HT-29 (cell line): Measurements from ENCODE around the gene PRTG. TPM values are rescaled to one million over a fixed set of nuclear protein-coding genes. Genes with fewer than 3 reads are reported as not detected.
"Not testable (repeated sequence)": the region's sequence is repeated elsewhere in the genome, so short reads cannot be mapped to it uniquely, and the experiment has no call there.

ENCODE experiments used
- DNase-seq: peaks from one replicate; pipeline ENCODE4 v3.0.0-alpha.2; 2015; ENCODE audit warnings: low spot score
- total RNA-seq: library from RNA; depleted of rRNA; stranded (reverse); fragments of >200 nt; shearing (Covaris generic); gene quantifications from 2 replicates; pipeline ENCODE4 v1.2.3, GENCODE V29; 2014

Gene PRTG
- total RNA-seq, 1 experiment from 2014 or later: not detected

DNA sequence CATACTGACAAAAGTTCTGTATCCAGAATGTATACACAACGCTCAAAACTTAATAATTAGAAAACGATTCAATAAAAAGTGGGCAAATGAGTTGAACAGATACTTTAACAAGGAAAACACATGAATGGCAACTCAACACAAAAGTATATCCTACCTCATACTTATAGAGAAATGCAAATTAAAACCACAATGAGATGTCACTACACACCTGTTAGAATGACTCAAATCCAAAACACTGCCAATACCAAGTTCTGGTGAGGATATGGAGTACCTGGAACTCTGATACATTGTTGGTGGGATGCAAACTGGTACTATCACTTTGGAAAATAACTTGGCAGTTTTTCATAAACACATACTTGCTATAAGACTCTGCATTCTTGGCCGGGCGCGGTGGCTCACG, 42.1 kb downstream of the PRTG start:
- no peak for DNase-seq

DNA sequence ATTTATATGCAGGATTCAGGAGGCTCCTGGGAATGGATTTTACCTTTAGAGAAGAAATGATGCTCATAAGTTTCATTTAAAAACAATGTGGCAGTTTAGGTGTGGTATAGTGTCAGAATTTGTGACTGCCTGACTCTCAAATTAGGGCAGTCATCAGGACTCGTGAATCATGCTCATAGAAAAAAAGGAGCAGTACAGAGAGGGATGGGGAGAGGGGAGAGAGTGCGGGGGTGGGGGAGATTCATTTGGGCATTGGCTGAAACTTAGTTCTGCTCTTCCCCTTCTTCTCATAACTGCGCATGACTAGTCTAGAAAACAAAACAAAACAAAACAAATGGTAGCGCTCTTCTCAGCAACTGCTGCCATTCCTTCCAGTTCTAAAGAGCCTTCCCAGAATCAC, 44.3 kb downstream of the PRTG start:
- no peak for DNase-seq

DNA sequence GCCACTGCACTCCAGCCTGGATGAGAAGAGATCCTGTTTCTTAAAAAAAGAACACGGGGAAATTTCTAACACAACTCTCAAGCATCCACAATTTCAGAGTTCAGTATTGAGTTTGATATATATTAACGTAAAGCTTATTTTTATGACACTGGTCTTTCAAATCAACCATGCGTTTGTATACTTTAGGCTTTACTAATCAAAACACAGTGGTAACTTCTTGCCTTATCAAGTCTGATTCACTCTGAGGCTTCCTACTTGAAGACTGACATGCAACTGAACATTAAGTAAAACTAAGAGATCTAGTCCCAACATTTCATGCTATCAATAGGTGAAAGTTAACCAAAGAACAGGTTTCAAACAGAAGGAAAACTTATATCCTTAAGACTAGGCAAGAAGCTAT, 46.7 kb downstream of the PRTG start:
- no peak for DNase-seq

DNA sequence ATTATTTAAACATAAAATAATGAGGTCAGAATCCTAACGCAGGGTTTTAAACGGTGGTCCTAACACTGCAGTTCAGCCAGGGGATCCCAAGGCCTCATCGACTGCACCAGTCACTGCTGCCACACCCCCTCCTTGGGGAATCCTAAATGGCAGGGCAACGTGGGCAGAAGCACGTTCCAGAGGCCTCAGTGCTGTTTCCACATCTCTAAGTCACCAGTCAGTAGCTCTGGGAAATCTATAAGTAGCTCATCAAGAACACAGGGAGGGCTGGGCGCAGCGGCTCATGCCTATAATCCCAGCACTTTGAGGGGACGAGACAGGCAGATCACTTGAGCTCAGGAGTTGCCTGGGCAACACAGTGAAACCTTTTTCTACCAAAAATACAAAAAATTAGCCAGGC, 47.5 kb downstream of the PRTG start:
- DNase-seq: no peak

DNA sequence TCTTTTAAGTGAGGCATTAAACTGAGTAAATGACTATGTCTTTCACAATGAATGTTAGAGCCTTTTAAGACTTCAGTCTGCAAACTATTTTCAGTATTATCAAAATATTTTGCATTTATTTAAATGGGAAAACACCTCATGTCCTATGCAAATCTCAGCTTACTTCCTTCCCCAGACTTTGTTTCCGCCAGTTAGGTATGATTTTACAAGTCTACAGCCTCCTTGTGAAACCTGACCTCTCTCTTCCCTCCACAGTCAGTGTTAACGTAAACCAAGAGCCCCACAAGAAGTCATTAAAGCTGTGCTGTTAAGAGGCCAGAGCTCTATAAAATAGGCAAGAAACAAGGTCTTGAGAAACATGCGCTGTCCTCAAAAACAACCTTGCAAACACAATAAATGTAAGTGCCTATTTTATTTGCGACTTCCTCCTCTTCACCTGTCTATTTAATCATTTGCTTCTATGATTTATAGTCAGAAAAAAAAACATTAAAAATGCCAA, 48.3 kb downstream of the PRTG start:
- no peak for DNase-seq

DNA sequence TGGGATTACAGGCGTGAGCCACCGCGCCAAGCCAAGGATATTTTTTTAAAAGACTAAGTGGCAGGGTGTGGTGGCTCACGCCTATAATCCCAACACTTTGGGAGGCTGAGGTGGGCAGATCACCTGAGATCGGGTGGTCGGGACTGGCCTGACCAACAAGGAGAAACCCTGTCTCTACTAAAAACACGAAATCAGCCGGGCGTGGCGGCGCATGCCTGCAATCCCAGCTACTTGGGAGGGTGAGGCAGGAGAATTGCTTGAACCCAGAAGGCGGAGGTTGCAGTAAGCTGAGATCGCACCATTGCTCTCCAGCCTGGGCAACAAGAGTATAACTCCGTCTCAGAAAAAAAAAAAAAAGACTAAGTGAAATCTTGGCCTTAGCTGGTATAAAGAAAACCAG, 49.8 kb downstream of the PRTG start:
- DNase-seq: not testable (repeated sequence)

DNA sequence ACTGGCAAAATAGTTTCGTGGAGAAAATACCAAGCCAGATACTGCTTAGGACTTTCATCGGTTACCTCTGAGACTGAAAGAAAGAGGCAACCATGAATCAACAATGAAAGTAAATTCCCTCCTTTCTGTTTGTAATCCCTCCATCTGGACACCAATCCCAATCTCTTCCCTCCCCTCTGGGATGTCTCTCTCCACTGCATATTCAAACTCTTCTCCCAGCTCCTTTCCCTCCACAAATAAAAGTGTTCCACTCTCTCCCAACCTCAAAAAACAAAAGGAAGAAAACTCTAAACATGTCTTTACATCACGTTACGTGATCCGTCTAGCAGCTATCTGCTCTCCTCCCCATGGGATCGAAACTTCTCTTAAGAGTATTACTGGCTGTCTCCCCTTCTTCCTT, 55.2 kb downstream of the PRTG start:
- DNase-seq: no peak

DNA sequence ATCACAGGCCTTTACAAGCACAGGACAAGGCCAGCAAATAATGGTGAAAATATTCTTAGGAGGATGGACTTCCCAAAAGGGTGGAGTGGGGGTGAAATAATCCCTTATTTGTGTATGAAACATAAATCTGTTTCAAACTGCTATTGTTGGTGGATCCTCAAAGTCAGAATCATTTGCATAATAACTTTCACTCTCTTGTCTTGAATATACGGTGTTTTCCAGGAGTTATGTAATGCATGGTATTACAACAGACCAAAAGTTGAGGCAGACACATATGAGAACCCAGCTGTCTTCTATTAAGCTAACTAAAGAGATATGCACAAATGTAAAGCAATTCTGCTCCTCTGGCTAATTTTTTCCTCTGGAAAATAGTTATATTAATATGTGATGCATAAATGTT, 57.7 kb downstream of the PRTG start:
- DNase-seq: no peak

DNA sequence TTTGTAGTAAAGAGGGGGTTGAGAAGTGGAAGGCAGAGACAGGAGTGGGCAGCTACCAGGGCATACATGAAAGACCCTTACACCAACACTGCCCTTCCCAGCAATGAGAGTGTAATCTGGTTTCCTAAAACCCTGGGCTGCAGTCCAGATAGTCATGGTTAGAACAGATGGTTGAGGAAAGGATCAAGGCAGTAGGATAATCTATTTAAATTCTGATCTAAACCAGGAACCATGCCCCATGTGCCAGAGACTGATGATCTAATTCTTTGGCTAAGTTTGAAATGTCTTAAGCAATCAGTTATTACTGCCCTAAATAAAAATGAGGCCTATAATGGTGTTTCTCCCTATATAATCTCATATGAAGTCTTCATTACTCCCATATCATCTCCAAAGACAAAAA, 59.6 kb downstream of the PRTG start:
- DNase-seq: no peak

DNA sequence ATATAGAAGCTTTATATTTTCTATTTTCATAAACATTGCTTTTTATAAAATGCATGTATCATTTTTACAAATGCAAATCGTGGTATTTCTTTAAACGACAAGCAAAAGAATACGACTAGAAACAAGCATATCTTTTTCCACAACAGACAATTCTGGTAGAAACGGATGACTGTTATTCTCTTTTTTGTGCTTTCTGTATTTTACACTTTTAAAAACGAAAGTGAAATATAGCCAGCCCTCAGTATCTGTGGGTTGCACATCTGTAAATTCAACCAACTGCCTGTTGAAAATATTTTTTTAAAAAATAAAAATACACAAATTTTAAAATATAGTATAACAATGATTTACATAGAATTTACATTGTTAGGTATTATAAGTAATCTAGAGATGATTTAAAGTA, 61.3 kb downstream of the PRTG start:
- no peak for DNase-seq

DNA sequence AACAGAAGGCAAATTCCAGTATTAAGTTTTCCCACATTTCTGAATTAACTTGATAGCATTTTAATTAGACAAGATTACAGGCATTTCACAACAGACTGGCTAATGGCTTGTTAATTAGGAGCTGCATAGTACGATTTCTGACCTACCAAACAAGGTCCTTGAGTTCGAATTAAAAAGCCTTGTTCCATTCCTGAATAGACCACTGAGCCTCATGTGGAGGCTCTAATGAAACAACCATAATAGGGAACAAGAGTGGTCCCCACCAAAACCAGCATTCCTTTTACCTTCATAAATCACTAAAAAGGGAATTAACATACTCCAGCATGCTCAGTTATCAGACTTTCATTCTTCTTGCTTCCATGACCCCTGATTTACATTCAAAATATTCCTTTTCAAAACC, 66.4 kb downstream of the PRTG start:
- no peak for DNase-seq

DNA sequence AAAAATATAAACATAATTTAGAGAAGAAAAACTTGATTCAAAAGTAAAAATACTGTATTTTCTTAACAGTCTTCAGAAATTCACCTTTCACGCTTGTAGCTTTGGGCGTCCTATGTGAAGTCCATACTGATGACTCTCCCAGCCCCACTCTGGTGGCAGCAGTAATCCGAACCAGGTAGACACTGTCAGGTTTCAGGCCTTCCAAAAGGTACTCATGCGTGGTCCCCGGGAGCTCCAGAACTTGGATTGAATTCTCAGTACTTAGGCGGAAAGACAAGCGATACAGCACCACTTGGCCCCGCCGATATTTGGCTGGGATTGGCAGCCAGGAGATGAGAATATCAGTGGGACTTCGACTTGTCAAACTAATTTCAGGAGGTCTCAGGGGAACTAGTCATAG, 69.7 kb downstream of the PRTG start:
- no peak for DNase-seq

DNA sequence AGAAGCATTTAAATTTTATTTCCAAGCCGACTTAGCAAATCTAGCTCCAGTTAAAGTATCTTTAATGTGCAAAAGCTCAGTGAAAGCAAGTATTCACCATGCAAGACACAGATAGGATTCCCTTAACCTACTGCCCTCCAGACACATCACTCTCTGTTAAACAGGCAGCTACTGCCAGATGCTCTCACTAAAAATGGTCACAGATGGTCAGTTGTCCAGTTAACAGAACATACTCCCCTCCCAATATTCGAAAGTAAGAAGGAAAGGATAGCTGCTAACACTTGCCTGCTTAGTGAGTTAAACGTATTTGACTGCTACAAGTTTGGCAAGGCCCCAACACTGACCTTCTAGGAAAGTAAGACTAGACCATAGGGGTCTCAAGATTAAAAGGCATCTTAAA, 73.7 kb downstream of the PRTG start:
- DNase-seq: no peak

DNA sequence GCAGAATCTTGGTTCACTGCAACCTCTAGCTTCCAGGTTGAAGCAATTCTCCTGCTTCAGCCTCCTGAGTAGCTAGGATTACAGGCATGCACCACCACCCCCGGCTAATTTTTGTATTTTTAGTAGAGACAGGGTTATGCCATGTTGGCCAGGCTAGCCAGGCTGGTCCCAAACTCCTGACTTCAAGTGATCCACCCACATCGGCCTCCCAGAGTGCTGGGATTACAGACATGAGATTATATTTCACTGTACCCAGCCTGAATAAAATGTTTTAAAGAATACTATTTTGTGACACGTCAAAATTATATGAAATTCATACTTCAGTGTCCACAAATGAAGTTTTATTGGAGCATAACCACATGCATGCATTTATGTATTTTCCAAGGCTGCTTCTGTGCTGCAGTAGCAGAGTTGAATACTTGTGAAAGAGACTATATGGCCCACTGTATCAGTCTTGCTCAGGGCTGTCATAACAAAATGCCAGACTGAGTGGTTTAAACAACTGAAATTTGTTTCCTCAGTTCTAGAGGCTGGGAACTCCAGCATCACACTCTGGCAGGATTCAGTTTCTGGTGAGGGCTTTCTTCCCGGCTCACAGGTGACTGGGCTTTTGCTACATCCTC, 77.2 kb downstream of the PRTG start:
- DNase-seq: no peak

DNA sequence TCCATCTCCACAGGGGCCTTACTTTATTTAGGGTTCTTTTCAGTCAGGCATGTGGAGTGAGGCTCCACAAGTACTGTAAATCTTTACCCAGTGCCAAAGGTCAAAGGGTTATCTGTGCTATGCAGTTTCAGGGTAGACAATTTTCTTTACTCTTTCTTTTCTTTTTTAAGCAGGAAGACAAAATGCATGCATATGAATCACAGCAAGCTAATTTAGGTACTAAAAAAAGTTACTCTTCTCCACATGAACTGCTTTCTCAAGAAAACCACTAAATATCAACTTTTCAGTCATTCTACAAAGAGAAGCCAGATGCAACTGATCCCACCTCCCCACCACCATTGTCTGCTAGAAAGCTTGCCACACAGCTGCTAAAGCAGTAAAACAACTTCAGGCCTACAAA, 81.5 kb downstream of the PRTG start:
- DNase-seq: no peak

DNA sequence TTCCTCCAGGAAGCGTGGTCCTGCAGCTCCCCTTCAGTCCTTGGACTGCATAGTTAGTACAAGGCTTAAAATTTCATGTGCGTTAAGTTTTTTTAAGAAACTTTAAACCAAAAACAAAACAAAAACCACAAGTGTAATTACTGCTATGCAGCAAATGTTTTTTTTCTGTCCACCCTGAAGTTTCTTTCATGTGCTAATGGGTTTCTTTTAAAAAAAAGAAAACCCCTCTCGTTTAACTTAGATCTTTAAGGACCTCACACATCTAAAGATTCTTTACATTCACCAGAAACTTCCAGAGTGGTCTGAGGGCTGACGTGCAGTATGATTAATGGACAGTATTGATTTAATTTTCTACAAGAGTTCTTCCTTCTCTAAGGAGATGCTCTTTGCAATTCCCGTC, 82.8 kb downstream of the PRTG start:
- DNase-seq: no peak

DNA sequence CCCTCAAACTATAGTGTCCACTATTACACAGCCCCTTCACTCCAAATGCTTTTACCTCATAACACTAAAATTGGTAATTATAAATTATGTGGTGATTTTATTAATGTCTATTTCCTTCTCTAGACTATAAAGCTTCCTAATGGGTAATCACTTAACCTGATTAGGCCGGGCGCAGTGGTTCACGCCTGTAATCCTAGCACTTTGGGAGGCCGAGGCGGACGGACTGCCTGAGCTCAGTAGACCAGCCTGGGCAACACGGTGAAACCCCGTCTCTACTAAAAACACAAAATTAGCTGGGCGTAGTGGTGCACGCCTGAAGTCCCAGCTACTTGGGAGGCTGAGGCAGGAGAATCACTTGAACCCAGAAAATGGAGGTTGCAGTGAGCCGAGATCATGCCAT, 83.5 kb downstream of the PRTG start:
- no peak for DNase-seq

DNA sequence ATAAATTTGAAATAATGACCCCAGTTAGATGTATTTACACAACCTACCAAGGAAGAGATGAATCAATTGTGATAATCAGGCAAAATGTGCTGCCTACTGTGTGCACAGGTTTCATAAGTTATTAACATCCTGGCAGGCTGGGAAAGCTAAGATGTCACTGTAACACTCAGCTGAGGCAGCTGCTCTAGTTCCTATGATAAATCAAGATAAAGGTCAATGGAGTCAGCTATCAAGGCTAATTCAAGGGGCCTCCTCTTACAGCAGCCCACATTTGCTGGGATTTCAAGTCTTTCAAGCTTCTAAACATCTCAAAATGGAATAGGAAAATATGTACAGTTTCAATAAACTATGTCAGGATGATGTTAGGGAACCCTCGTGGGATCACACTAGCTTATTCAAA, 84.1 kb downstream of the PRTG start:
- no peak for DNase-seq

DNA sequence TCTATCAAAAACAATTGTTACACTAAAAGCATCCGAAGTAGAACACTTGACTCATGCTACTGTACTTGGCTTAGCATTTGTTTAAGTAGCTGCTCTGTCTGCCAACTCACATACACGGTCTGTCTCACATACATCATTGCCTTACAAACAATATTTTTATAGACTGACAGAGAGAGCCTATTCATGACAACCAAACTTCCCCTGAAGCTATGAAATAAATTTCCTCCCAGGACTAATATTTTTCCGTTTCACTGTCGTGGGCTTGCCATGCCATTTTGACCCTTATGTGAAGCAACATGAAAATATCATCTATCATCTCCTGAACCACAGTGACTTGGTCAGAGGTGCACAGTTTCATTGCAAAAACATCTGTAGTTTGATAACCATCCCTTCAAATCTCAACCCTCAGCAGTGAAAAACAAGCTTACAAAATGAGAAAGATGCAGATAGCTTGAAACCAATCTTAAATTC, 88.4 kb downstream of the PRTG start:
- DNase-seq: no peak

DNA sequence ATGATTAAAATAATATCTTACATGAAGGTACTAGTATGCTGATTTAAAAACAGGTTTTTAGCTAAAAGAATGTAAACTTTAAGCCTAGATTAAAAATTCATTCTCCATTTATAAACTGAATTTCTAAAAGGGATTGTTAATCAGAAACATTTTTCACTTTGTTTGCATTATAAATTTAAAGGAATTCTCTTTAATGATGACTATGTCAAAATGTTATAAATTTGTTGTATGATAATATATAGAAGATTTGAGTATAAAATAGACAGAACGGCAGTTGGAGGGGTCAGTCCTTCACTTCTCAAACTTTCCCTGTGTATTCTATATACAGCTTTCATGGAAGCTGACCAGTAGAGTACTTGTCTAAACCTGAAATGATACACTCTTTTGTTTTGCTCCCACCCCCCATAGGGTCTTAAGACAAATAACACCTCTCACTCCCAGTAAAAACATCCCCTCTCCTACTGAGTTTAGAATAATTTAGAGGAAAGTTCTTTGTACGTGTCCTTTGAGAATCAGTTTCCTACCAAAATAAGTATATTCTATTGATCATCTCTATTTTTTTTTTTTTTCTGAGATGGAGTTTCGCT, 90.0 kb downstream of the PRTG start:
- DNase-seq: no peak

DNA sequence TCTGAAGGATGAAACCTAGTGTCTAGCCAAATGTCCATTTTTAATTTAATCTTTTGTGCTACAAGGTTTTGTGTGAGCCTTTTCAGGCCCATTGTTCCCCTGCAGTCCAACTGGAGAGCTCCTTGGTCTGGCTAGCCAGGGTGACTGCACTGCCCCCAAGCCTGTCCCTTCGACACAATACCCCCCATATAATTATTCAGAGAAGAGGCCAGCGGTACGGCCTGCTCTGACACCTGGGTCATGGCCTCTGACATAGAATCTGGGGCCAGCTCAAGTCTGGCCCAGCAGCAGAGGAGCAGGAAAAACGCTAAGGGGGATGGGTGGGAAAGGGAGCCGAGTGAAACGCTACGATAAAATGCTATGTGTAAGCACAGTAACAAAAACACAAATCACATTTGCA, 90.6 kb downstream of the PRTG start:
- no peak for DNase-seq

DNA sequence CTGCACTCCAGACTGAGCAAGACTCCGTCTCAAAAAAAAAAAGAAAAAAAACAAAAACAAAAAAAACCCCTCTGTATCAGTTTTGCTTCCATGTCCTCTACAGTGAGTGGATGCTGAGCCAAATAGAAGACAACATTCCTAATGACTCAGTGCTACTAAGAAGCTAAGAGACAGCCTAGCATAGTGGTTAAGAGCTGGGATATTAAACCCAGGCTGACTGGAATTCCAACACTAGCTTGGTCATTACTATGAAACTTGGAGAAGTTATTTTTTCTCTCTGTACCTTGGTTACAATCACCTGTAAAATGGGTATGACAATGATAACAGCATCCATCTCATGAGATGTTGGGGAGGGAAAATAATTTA, 93.9 kb downstream of the PRTG start:
- DNase-seq: no peak

DNA sequence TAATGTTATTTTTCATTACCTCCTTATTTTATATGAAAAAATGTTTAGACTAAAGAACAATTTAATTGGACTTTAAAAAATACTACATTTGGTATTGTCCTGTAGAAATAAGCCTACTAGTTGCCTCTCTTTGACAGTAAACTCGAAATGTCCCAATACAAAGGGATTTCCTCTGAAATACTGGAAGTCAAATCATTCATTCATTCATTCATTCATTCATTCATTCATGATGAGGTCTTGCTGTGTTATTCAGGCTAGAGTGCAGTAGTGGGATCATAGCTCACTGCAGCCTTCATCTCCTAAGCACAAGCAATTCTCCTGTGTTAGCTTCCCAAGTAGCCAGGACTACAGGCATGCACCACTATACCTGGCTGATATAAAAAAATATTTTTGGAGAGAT, 104.2 kb downstream of the PRTG start:
- DNase-seq: no peak

DNA sequence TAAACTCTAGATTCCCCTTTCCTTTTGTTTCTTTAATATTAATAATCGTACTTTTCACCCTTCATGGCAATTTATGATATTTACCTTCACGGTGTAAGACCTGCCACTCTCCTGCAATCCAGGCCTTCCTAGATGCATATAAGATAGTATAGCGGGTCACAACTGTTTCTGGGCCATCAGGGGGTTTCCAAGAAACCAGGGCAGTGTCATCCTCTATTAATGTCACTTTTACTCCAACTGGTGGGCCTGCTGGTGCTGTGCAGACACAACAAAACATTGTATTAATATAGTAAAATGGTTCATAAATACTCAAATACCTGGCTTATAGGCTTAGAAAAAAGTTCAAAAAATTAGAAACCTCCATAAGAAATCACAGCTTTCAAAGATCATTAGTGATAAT, 105.9 kb downstream of the PRTG start:
- no peak for DNase-seq
